RWPE1 (cell line): Measurements from ENCODE around the gene PCBD1.
"Not testable (repeated sequence)": the region's sequence is repeated elsewhere in the genome, so short reads cannot be mapped to it uniquely, and the experiment has no call there.

Source experiments
- CTCF ChIA-PET: fragments of 350-600 bp; sonication (Branson Sonifier 250); formaldehyde crosslinking; extraction: SDS; loops from one replicate; lab custom pipeline; 2021; lab: Yijun Ruan, JAX
- POLR2A ChIA-PET: fragments of 400-600 bp; formaldehyde crosslinking; extraction: SDS; loops from one replicate; lab custom pipeline; 2020; ENCODE audit warnings: antibody characterized with exemption; ENCODE audit not compliant: low non-redundant PET; lab: Yijun Ruan, JAX
- DNase-seq: peaks from one replicate; pipeline ENCODE4 v3.0.0; 2012; ENCODE audit warnings: low spot score
- H3K27ac ChIP-seq: fragments of 450-650 bp; 2 replicates; pipeline ENCODE4 v1.5.1; 2017
- CTCF ChIP-seq: fragments of 450-650 bp; conservative IDR thresholded peaks from 2 replicates; pipeline ENCODE4 v1.5.1; 2017; ENCODE audit warnings: low read depth, mild to moderate bottlenecking

The PCBD1 gene

GRCh38 chr10:70864935-70865334 lies 23.4 kb downstream of the PCBD1 start:
- no peak overlapping the region for H3K27ac ChIP-seq
- CTCF ChIA-PET, result interaction anchor here (0.7 kb wide), 1 partner anchor 22 kb away, joined by 3 read pairs; no protein-coding TSS in a partner anchor
- TF ChIP-seq CTCF, result no peak
- DNase-seq, result no peak
- POLR2A ChIA-PET, result interaction anchor here (0.6 kb wide), 1 partner anchor 129 kb away, joined by 4 read pairs; no protein-coding TSS in a partner anchor

- no peak overlapping the region for H3K27ac ChIP-seq
- no peak for DNase-seq
- TF ChIP-seq CTCF, result no peak
- ChIA-PET CTCF (interaction anchor here (0.7 kb wide), 2 partner anchors 22 to 319 kb away, joined by 3 to 5 read pairs; no protein-coding TSS in a partner anchor), POLR2A (no interaction called here)
These were observed 24.8 kb downstream of the PCBD1 start for GRCh38 chr10:70863470-70864160.

GRCh38 chr10:70861495-70862197 lies 26.7 kb downstream of the PCBD1 start:
- H3K27ac ChIP-seq, DNase-seq, POLR2A ChIA-PET, CTCF ChIA-PET: not testable (repeated sequence)

- no peak for TF ChIP-seq CTCF
- ChIA-PET CTCF (interaction anchor here (0.7 kb wide), 1 partner anchor 46 kb away, joined by 3 read pairs; no protein-coding TSS in a partner anchor), POLR2A (no interaction called here)
- no peak for DNase-seq
- no peak overlapping the region for H3K27ac ChIP-seq
These were observed 29.6 kb downstream of the PCBD1 start for GRCh38 chr10:70858759-70859158.

- ChIA-PET CTCF (no interaction called here), POLR2A (no interaction called here)
- no peak for TF ChIP-seq CTCF
- no peak overlapping the region for H3K27ac ChIP-seq
- DNase-seq, result no peak
These were observed 31.9 kb downstream of the PCBD1 start for GRCh38 chr10:70856454-70856853.

- no peak overlapping the region for H3K27ac ChIP-seq
- ChIA-PET POLR2A (no interaction called here), CTCF (interaction anchor here (0.6 to 0.7 kb wide), 2 partner anchors 37 to 78 kb away, joined by 3 to 9 read pairs; partner anchors contain the start of gene SGPL1)
These were observed 34.9 kb downstream of the PCBD1 start for GRCh38 chr10:70853457-70853856.

More at GRCh38 chr10:70853457-70853856, 34.9 kb downstream of the PCBD1 start:
- DNase-seq, result no peak
- TF ChIP-seq CTCF, result no peak
